HCT116 (cell line): ENCODE data around the gene FAM120A. TPM values are rescaled to one million over a fixed set of nuclear protein-coding genes. Genes with fewer than 3 reads are reported as not detected.

Experiments used
- ATAC-seq: fragments of 200-7000 bp; cut with Tn5 transposase; 2 replicates; pipeline ENCODE4 v1.9.1; 2020; ENCODE audit warnings: mild to moderate bottlenecking, moderate library complexity
- BruUV-seq: library from RNA; stranded (reverse); fragments of 400-500 nt; replicated peaks from 2 replicates; lab custom pipeline; 2021; lab: Mats Ljungman, UMichigan
- CTCF ChIA-PET: fragments of 300-600 bp; sonication (Branson Sonifier 250); formaldehyde crosslinking; loops from one replicate; lab custom pipeline; 2021; ENCODE audit warnings: antibody characterized with exemption; lab: Charles Lee
- POLR2A ChIA-PET: fragments of 300-600, 350-600 bp; sonication (Branson Sonifier 250); formaldehyde crosslinking; loops from one replicate; lab custom pipeline; 2021; ENCODE audit warnings: antibody characterized with exemption; lab: Charles Lee
- RAD21 ChIA-PET, 2 experiments: fragments of 300-600 bp; sonication (Branson Sonifier 250); formaldehyde crosslinking; loops; one replicate each; lab custom pipeline; 2023; ENCODE audit warnings: low total read pairs in 2 of 2; ENCODE audit not compliant: uncharacterized antibody in 2 of 2, unreplicated experiment in 2 of 2, low non-redundant PET in 1 of 2; lab: Charles Lee
- DNase-seq: peaks from one replicate; pipeline ENCODE4 v3.0.0-alpha.2; 2010; ENCODE audit warnings: low read depth, low spot score
- H2AFZ ChIP-seq: fragments of 200-600 bp; shearing (Covaris generic), sonication (generic); 2 replicates; pipeline ENCODE4 v1.6.1; 2017; ENCODE audit warnings: low read depth, mixed run types, mixed read lengths, antibody characterized with exemption, low read length; ENCODE audit not compliant: poor library complexity, severe bottlenecking
- H3K27ac ChIP-seq: 2 replicates; pipeline ENCODE4 v1.5.1; 2012; ENCODE audit warnings: low read depth, low read length
- H3K27me3 ChIP-seq: fragments of 200-600 bp; sonication (generic); 2 replicates; pipeline ENCODE4 v1.6.1; 2016; ENCODE audit warnings: mixed run types, low read length, mixed read lengths; ENCODE audit not compliant: insufficient read depth
- H3K36me3 ChIP-seq, 2 experiments: fragments of 200-500 bp in 1 of 2; fragments of 200-600 bp in 1 of 2; sonication (Bioruptor generic) in 1 of 2; sonication (generic) in 1 of 2; 2 replicates each; pipeline versions ENCODE4 v1.5.1 to v1.6.1; 2014 to 2016; ENCODE audit warnings: low read length in 2 of 2, inconsistent platforms in 1 of 2, mixed read lengths in 1 of 2, mixed run types in 1 of 2; ENCODE audit not compliant: insufficient read depth in 2 of 2, control insufficient read depth in 1 of 2
- H3K4me1 ChIP-seq, 2 experiments: fragments of 200-600 bp in 1 of 2; sonication (generic) in 1 of 2; 2 replicates each; pipeline versions ENCODE4 v1.5.1 to v1.6.1; 2012 to 2017; ENCODE audit warnings: low read length in 2 of 2, inconsistent platforms in 1 of 2, mild to moderate bottlenecking in 1 of 2, mixed read lengths in 1 of 2, mixed run types in 1 of 2, moderate library complexity in 1 of 2; ENCODE audit not compliant: insufficient read depth in 2 of 2, control insufficient read depth in 1 of 2
- H3K4me2 ChIP-seq: fragments of 200-600 bp; sonication (generic); 2 replicates; pipeline ENCODE4 v1.6.1; 2017; ENCODE audit warnings: mixed run types, low read length, mixed read lengths
- H3K4me3 ChIP-seq, 2 experiments: fragments of 200-600 bp in 1 of 2; sonication (generic) in 1 of 2; replicated peaks in 1 of 2; 2 replicates each; pipeline ENCODE4 v1.5.1; 2011 to 2016; ENCODE audit warnings: low read length in 2 of 2, control low read depth in 1 of 2, low read depth in 1 of 2, mild to moderate bottlenecking in 1 of 2, mixed read lengths in 1 of 2, mixed run types in 1 of 2
- H3K79me2 ChIP-seq: fragments of 200-600 bp; sonication (generic); 2 replicates; pipeline ENCODE4 v1.6.1; 2017; ENCODE audit warnings: mild to moderate bottlenecking, mixed run types, low read length, moderate library complexity, mixed read lengths; ENCODE audit not compliant: insufficient read depth
- H3K9ac ChIP-seq: fragments of 200-600 bp; sonication (generic); 2 replicates; pipeline ENCODE4 v1.6.1; 2016; ENCODE audit warnings: low read length, mixed read lengths
- H3K9me2 ChIP-seq: fragments of 200-600 bp; sonication (generic), shearing (Covaris generic); 2 replicates; pipeline ENCODE4 v1.6.1; 2017; ENCODE audit warnings: mixed run types, mild to moderate bottlenecking, moderate library complexity; ENCODE audit not compliant: insufficient read depth
- H3K9me3 ChIP-seq, 2 experiments: fragments of 200-500 bp in 1 of 2; fragments of 200-600 bp in 1 of 2; sonication (Bioruptor generic) in 1 of 2; sonication (generic) in 1 of 2; 2 replicates each; pipeline ENCODE4 v1.6.1; 2014 to 2017; ENCODE audit warnings: low read length in 2 of 2, mixed read lengths in 2 of 2, inconsistent platforms in 1 of 2, low read depth in 1 of 2, mild to moderate bottlenecking in 1 of 2, mixed run types in 1 of 2, moderate library complexity in 1 of 2; ENCODE audit not compliant: control insufficient read depth in 1 of 2, insufficient read depth in 1 of 2
- H4K20me1 ChIP-seq: fragments of 200-600 bp; sonication (generic), shearing (Covaris generic); 2 replicates; pipeline ENCODE4 v1.6.1; 2017; ENCODE audit warnings: mixed run types, mild to moderate bottlenecking, moderate library complexity; ENCODE audit not compliant: insufficient read depth
- ELF1 ChIP-seq: IDR thresholded peaks from 2 replicates; pipeline ENCODE4 v1.6.1; 2012; ENCODE audit warnings: low read depth, borderline replicate concordance
- EZH2 ChIP-seq: fragments of 200-600 bp; sonication (generic); IDR thresholded peaks from 2 replicates; pipeline ENCODE4 v1.6.1; 2017; ENCODE audit warnings: antibody characterized with exemption, mixed run types
- POLR2AphosphoS5 ChIP-seq: IDR thresholded peaks from 2 replicates; pipeline ENCODE4 v1.6.1; 2011; ENCODE audit warnings: mild to moderate bottlenecking, low read depth, low read length, moderate library complexity
- RAD21 ChIP-seq: IDR thresholded peaks from 2 replicates; pipeline ENCODE4 v1.6.1; 2012; ENCODE audit warnings: low read depth, mild to moderate bottlenecking
- YY1 ChIP-seq: IDR thresholded peaks from 2 replicates; pipeline ENCODE4 v1.6.1; 2011; ENCODE audit warnings: low read length, low read depth, moderate library complexity, mild to moderate bottlenecking; ENCODE audit not compliant: insufficient replicate concordance; ENCODE audit errors: extremely low read depth
- ZFX ChIP-seq: fragments of 450-650 bp; IDR thresholded peaks from 2 replicates; pipeline ENCODE4 v1.6.1; 2017
- intact Hi-C: fragments of 100-400 bp; cut with micrococcal nuclease; formaldehyde crosslinking; loops from 2 replicates; pipeline ENCODE4 v1.10.0; 2022
- total RNA-seq: library from RNA; stranded (reverse); gene quantifications from one replicate; pipeline ENCODE4 v1.2.1, GENCODE V29; 2021; ENCODE audit not compliant: unreplicated experiment

Gene FAM120A
- total RNA-seq, 1 experiment from 2014 or later = 122 TPM

GRCh38 chr9:93577078-93577974 is 125.8 kb downstream of the FAM120A start:
- ChIA-PET CTCF (no interaction called here), RAD21 (no interaction called here), POLR2A (no interaction called here)
- no peaks in the 10 kb centered on the region for H3K27me3 ChIP-seq
- H3K4me2 ChIP-seq = peak overlapping the region; percentile 85
- peak overlapping the region; percentile 73 for H3K9ac ChIP-seq
- no peaks in the 10 kb centered on the region; a peak in 1 of 4 replicates for H3K9me3 ChIP-seq
- peak overlapping the region; percentile 72; the same call in 1 of the 2 replicates for H3K27ac ChIP-seq
- no TSS peak for BruUV-seq
- H3K79me2 ChIP-seq = peaks cover 40% of the 10 kb centered on the region; the same call in 1 of the 2 replicates
- intact Hi-C loops = no loop called here
- DNase-seq (no peak), ATAC-seq (peak; percentile 22)
- H3K36me3 ChIP-seq = no peaks in the 10 kb centered on the region
- no peak overlapping the region for H2AFZ ChIP-seq
- peak overlapping the region; percentile 61 to 76 for H3K4me3 ChIP-seq
- peaks cover 7 to 18% of the 10 kb centered on the region in 2 experiments; a peak in 3 of 4 replicates for H3K4me1 ChIP-seq
- TF ChIP-seq ZFX = peak; percentile 84
- TF ChIP-seq ELF1 = no peak
- H4K20me1 ChIP-seq = no peaks in the 10 kb centered on the region
- no peaks in the 10 kb centered on the region for H3K9me2 ChIP-seq

- Histone ChIP-seq H3K9me2 (no peaks in the 10 kb centered on the region), H3K4me2 (peak overlapping the region; percentile 85), H3K9me3 (no peaks in the 10 kb centered on the region), H3K9ac (peak overlapping the region; percentile 73), H4K20me1 (no peaks in the 10 kb centered on the region), H2AFZ (no peak overlapping the region), H3K27ac (no peak overlapping the region; the same call in 1 of the 2 replicates), H3K36me3 (no peaks in the 10 kb centered on the region), H3K4me3 (peak overlapping the region; percentile 61 to 76), H3K79me2 (peaks cover 47% of the 10 kb centered on the region; the same call in 1 of the 2 replicates)
- ATAC-seq (peak; percentile 5; the same call in 1 of the 2 replicates), DNase-seq (no peak)
- POLR2A ChIA-PET = interaction anchor here (0.9 kb wide), 1 partner anchor 12 kb away, joined by 3 read pairs; no protein-coding TSS in a partner anchor
- RAD21 ChIA-PET = no interaction called here
- CTCF ChIA-PET = interaction anchor here (0.8 to 0.9 kb wide), 2 partner anchors 10 to 11 kb away, joined by 3 to 6 read pairs; no protein-coding TSS in a partner anchor
- intact Hi-C loops = no loop called here
- no TSS peak for BruUV-seq
- no peak for TF ChIP-seq POLR2AphosphoS5
- no peak for TF ChIP-seq ZFX
- TF ChIP-seq YY1 = no peak
- no peak for TF ChIP-seq EZH2
- no peak for TF ChIP-seq RAD21
- TF ChIP-seq ELF1 = no peak
- TF ChIP-seq, all 23 proteins: peak for 0
- Histone ChIP-seq H3K4me1 (peaks cover 7 to 18% of the 10 kb centered on the region in 2 experiments; a peak in 3 of 4 replicates), H3K27me3 (no peaks in the 10 kb centered on the region)
Measured at GRCh38 chr9:93577975-93578682, 126.6 kb downstream of the FAM120A start.
